ENCODE measurements around the gene ACAT1. TPM values are rescaled to one million over a fixed set of nuclear protein-coding genes. Genes with fewer than 3 reads are reported as not detected.

ACAT1 gene
- polyA plus RNA-seq, 1 donor from 2014 or later, result 89.0 TPM

DNA sequence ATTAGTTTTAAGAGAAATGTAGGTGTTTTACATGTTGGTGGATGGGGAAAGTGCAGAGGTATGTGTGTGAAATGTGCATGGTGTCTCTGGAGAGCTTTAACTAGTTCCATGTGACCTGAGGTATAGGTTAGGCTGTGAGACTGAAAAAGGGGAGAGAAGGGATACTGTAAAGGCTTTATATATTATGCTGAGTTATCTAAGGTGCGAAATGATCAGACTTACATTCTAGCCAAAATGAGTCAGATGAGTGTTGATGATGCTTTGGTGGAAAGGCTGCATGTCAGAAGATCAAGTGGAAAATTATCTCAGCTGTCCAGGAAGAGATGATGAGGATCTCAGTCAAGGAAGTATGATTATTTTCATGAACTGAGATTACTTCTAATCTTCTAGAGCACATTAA lies 15.8 kb downstream of the ACAT1 start:
- Histone ChIP-seq H3K36me3 (ENCODE audit: insufficient read depth, low read length) (no peaks in the 10 kb centered on the region), H3K4me2 (ENCODE audit: low read length) (no peak overlapping the region), H2AFZ (ENCODE audit: low read depth, low read length) (no peak overlapping the region), H3F3A (ENCODE audit: insufficient read depth, low read length, poor library complexity, severe bottlenecking) (no peaks in the 10 kb centered on the region), H3K27ac (ENCODE audit: low read length) (no peak overlapping the region), H3K27me3 (ENCODE audit: insufficient read depth, low read depth, low read length) (no peaks in the 10 kb centered on the region), H3K9me2 (ENCODE audit: insufficient read depth, low read length) (no peaks in the 10 kb centered on the region), H4K20me1 (ENCODE audit: insufficient read depth) (no peaks in the 10 kb centered on the region), H3K9ac (ENCODE audit: low read length) (no peak overlapping the region), H3K9me3 (ENCODE audit: low read length) (no peaks in the 10 kb centered on the region), H3K4me3 (ENCODE audit: low read length) (no peak overlapping the region), H3K79me2 (replicated peaks; ENCODE audit: insufficient read depth, low read length) (no peaks in the 10 kb centered on the region)
- TF ChIP-seq, protein P1, sequence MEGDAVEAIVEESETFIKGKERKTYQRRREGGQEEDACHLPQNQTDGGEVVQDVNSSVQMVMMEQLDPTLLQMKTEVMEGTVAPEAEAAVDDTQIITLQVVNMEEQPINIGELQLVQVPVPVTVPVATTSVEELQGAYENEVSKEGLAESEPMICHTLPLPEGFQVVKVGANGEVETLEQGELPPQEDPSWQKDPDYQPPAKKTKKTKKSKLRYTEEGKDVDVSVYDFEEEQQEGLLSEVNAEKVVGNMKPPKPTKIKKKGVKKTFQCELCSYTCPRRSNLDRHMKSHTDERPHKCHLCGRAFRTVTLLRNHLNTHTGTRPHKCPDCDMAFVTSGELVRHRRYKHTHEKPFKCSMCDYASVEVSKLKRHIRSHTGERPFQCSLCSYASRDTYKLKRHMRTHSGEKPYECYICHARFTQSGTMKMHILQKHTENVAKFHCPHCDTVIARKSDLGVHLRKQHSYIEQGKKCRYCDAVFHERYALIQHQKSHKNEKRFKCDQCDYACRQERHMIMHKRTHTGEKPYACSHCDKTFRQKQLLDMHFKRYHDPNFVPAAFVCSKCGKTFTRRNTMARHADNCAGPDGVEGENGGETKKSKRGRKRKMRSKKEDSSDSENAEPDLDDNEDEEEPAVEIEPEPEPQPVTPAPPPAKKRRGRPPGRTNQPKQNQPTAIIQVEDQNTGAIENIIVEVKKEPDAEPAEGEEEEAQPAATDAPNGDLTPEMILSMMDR (IDR thresholded peaks at IDR 0.05; ENCODE audit: poor library complexity, severe bottlenecking), result no peak
- TF ChIP-seq POLR2AphosphoS5 (IDR thresholded peaks at IDR 0.05) (no peak), MXI1 (conservative IDR thresholded peaks at IDR 0.05; ENCODE audit: poor library complexity, severe bottlenecking) (no peak), RAD21 (conservative IDR thresholded peaks at IDR 0.05) (no peak), EP300 (conservative IDR thresholded peaks at IDR 0.05; ENCODE audit: poor library complexity, severe bottlenecking) (no peak), TAF1 (IDR thresholded peaks at IDR 0.05; ENCODE audit: low read depth) (no peak), EZH2 (IDR thresholded peaks at IDR 0.05; ENCODE audit: borderline replicate concordance, insufficient read depth, low read length, poor library complexity, severe bottlenecking) (no peak), SMC3 (conservative IDR thresholded peaks at IDR 0.05; ENCODE audit: poor library complexity) (no peak)
- TF ChIP-seq, protein P2, sequence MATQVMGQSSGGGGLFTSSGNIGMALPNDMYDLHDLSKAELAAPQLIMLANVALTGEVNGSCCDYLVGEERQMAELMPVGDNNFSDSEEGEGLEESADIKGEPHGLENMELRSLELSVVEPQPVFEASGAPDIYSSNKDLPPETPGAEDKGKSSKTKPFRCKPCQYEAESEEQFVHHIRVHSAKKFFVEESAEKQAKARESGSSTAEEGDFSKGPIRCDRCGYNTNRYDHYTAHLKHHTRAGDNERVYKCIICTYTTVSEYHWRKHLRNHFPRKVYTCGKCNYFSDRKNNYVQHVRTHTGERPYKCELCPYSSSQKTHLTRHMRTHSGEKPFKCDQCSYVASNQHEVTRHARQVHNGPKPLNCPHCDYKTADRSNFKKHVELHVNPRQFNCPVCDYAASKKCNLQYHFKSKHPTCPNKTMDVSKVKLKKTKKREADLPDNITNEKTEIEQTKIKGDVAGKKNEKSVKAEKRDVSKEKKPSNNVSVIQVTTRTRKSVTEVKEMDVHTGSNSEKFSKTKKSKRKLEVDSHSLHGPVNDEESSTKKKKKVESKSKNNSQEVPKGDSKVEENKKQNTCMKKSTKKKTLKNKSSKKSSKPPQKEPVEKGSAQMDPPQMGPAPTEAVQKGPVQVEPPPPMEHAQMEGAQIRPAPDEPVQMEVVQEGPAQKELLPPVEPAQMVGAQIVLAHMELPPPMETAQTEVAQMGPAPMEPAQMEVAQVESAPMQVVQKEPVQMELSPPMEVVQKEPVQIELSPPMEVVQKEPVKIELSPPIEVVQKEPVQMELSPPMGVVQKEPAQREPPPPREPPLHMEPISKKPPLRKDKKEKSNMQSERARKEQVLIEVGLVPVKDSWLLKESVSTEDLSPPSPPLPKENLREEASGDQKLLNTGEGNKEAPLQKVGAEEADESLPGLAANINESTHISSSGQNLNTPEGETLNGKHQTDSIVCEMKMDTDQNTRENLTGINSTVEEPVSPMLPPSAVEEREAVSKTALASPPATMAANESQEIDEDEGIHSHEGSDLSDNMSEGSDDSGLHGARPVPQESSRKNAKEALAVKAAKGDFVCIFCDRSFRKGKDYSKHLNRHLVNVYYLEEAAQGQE (IDR thresholded peaks at IDR 0.05; ENCODE audit: borderline replicate concordance), result no peak

DNA sequence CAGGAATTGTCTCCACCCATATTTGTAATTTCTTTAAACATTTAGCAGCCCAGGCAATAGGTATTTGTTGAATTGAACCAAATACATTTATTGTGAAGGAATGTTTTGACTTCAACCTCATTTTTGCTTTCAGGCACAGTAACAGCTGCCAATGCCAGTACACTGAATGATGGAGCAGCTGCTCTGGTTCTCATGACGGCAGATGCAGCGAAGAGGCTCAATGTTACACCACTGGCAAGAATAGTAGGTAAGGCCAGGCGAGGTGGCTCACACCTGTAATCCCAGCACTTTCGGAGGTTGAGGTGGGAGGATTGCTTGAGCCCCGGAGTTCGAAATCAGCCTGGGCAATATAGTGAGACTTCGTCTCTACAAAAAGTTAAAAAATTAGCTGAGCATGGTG lies 20.9 kb downstream of the ACAT1 start:
- no peaks in the 10 kb centered on the region for H3K36me3 ChIP-seq (ENCODE audit: insufficient read depth, low read length)
- TF ChIP-seq SMC3 (conservative IDR thresholded peaks at IDR 0.05; ENCODE audit: poor library complexity), result no peak
- TF ChIP-seq, protein P1 (IDR thresholded peaks at IDR 0.05; ENCODE audit: poor library complexity, severe bottlenecking), result no peak
- no peak for TF ChIP-seq TAF1 (IDR thresholded peaks at IDR 0.05; ENCODE audit: low read depth)
- TF ChIP-seq POLR2AphosphoS5 (IDR thresholded peaks at IDR 0.05), result no peak
- TF ChIP-seq, protein P2 (IDR thresholded peaks at IDR 0.05; ENCODE audit: borderline replicate concordance), result no peak
- TF ChIP-seq EZH2 (IDR thresholded peaks at IDR 0.05; ENCODE audit: borderline replicate concordance, insufficient read depth, low read length, poor library complexity, severe bottlenecking), result no peak
- TF ChIP-seq RAD21 (conservative IDR thresholded peaks at IDR 0.05), result no peak
- TF ChIP-seq EP300 (conservative IDR thresholded peaks at IDR 0.05; ENCODE audit: poor library complexity, severe bottlenecking), result no peak
- no peak for TF ChIP-seq MXI1 (conservative IDR thresholded peaks at IDR 0.05; ENCODE audit: poor library complexity, severe bottlenecking)

More for the DNA sequence above, 20.9 kb downstream of the ACAT1 start:
- H3K4me3 ChIP-seq (ENCODE audit: low read length), result no peak overlapping the region
- H3K4me2 ChIP-seq (ENCODE audit: low read length), result no peak overlapping the region
- no peaks in the 10 kb centered on the region for H3K79me2 ChIP-seq (replicated peaks; ENCODE audit: insufficient read depth, low read length)
- H4K20me1 ChIP-seq (ENCODE audit: insufficient read depth), result no peaks in the 10 kb centered on the region
- no peaks in the 10 kb centered on the region for H3K27me3 ChIP-seq (ENCODE audit: insufficient read depth, low read depth, low read length)
- H3K9ac ChIP-seq (ENCODE audit: low read length), result no peak overlapping the region
- no peak overlapping the region for H2AFZ ChIP-seq (ENCODE audit: low read depth, low read length)
- H3K9me2 ChIP-seq (ENCODE audit: insufficient read depth, low read length), result no peaks in the 10 kb centered on the region
- no peak overlapping the region for H3K27ac ChIP-seq (ENCODE audit: low read length)
- H3F3A ChIP-seq (ENCODE audit: insufficient read depth, low read length, poor library complexity, severe bottlenecking), result no peaks in the 10 kb centered on the region
- H3K9me3 ChIP-seq (ENCODE audit: low read length), result no peaks in the 10 kb centered on the region

Measured in neural cell (in vitro differentiated cells).